ENCODE results near the gene PIEZO2.

The PIEZO2 gene

GRCh38 chr18:10838553-10838952 lies 310.8 kb downstream of the PIEZO2 start:
- H3F3A ChIP-seq (ENCODE audit: control insufficient read depth, insufficient read depth), result no peaks in the 10 kb centered on the region
- TF ChIP-seq, protein P1, sequence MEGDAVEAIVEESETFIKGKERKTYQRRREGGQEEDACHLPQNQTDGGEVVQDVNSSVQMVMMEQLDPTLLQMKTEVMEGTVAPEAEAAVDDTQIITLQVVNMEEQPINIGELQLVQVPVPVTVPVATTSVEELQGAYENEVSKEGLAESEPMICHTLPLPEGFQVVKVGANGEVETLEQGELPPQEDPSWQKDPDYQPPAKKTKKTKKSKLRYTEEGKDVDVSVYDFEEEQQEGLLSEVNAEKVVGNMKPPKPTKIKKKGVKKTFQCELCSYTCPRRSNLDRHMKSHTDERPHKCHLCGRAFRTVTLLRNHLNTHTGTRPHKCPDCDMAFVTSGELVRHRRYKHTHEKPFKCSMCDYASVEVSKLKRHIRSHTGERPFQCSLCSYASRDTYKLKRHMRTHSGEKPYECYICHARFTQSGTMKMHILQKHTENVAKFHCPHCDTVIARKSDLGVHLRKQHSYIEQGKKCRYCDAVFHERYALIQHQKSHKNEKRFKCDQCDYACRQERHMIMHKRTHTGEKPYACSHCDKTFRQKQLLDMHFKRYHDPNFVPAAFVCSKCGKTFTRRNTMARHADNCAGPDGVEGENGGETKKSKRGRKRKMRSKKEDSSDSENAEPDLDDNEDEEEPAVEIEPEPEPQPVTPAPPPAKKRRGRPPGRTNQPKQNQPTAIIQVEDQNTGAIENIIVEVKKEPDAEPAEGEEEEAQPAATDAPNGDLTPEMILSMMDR (IDR thresholded peaks at IDR 0.05; ENCODE audit: low read depth, low read length, poor library complexity, severe bottlenecking), result no peak
- TF ChIP-seq EZH2phosphoT487 (IDR thresholded peaks at IDR 0.05; ENCODE audit: borderline replicate concordance, low read length), result no peak
- H3K9me2 ChIP-seq (replicated peaks; ENCODE audit: control insufficient read depth, low read length), result no peaks in the 10 kb centered on the region
- H3K4me1 ChIP-seq (ENCODE audit: control insufficient read depth, low read length), result no peaks in the 10 kb centered on the region
- no peak overlapping the region for H3K4me3 ChIP-seq (ENCODE audit: low read length)
- no peak overlapping the region for H3K27ac ChIP-seq (ENCODE audit: low read depth, low read length)
- no peaks in the 10 kb centered on the region for H4K20me1 ChIP-seq (ENCODE audit: control insufficient read depth, insufficient read depth, low read depth, low read length)
- H3K36me3 ChIP-seq (ENCODE audit: control insufficient read depth, low read length), result no peaks in the 10 kb centered on the region
- no peak overlapping the region for H3K4me2 ChIP-seq (ENCODE audit: low read length)
- no peaks in the 10 kb centered on the region for H3K9me3 ChIP-seq (ENCODE audit: control insufficient read depth, insufficient read depth, low read length)
- H3K79me2 ChIP-seq (ENCODE audit: control insufficient read depth, low read length), result no peaks in the 10 kb centered on the region
- H3K27me3 ChIP-seq (ENCODE audit: control insufficient read depth, low read length), result no peaks in the 10 kb centered on the region

- Histone ChIP-seq H3K9me3 (ENCODE audit: control insufficient read depth, insufficient read depth, low read length) (no peaks in the 10 kb centered on the region; the same call in 1 of the 2 replicates), H3K79me2 (ENCODE audit: control insufficient read depth, low read length) (no peaks in the 10 kb centered on the region), H3K27ac (ENCODE audit: low read depth, low read length) (no peak overlapping the region), H4K20me1 (ENCODE audit: control insufficient read depth, insufficient read depth, low read depth, low read length) (no peaks in the 10 kb centered on the region), H3K4me2 (ENCODE audit: low read length) (no peak overlapping the region), H3K36me3 (ENCODE audit: control insufficient read depth, low read length) (no peaks in the 10 kb centered on the region), H3K9me2 (replicated peaks; ENCODE audit: control insufficient read depth, low read length) (no peaks in the 10 kb centered on the region), H3F3A (ENCODE audit: control insufficient read depth, insufficient read depth) (no peaks in the 10 kb centered on the region), H3K4me1 (ENCODE audit: control insufficient read depth, low read length) (no peaks in the 10 kb centered on the region), H3K4me3 (ENCODE audit: low read length) (no peak overlapping the region), H3K27me3 (ENCODE audit: control insufficient read depth, low read length) (no peaks in the 10 kb centered on the region)
- TF ChIP-seq, protein P1 (IDR thresholded peaks at IDR 0.05; ENCODE audit: low read depth, low read length, poor library complexity, severe bottlenecking), result no peak
- TF ChIP-seq EZH2phosphoT487 (IDR thresholded peaks at IDR 0.05; ENCODE audit: borderline replicate concordance, low read length), result no peak
Observed at GRCh38 chr18:10834128-10834815, 315.1 kb downstream of the PIEZO2 start.

DNA sequence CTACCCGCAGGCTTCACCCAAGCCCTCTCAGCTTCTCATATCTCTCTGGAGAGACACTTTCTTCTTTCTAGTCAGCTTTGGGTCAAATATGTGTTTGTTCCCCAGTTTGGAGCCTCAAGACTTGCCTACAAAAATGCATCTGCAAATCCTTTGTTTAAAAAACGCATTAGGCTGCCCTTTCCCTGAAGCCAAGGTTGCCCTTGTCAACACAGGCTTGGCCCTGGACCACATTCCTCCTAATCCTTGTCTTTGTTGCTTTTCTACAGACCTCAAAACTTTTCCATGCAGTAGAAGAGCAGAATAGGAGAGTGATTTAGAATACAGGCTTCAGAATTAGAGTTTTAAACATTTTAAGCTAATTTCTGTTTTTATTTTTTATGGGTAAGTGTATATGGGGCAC lies 315.7 kb downstream of the PIEZO2 start:
- Histone ChIP-seq H3K4me2 (ENCODE audit: low read length) (no peak overlapping the region), H3K9me2 (replicated peaks; ENCODE audit: control insufficient read depth, low read length) (no peaks in the 10 kb centered on the region), H3K27me3 (ENCODE audit: control insufficient read depth, low read length) (no peaks in the 10 kb centered on the region), H3K27ac (ENCODE audit: low read depth, low read length) (no peak overlapping the region), H3K4me3 (ENCODE audit: low read length) (no peak overlapping the region), H3K79me2 (ENCODE audit: control insufficient read depth, low read length) (no peaks in the 10 kb centered on the region), H3K4me1 (ENCODE audit: control insufficient read depth, low read length) (no peaks in the 10 kb centered on the region), H3K9me3 (ENCODE audit: control insufficient read depth, insufficient read depth, low read length) (no peaks in the 10 kb centered on the region; the same call in 1 of the 2 replicates), H4K20me1 (ENCODE audit: control insufficient read depth, insufficient read depth, low read depth, low read length) (no peaks in the 10 kb centered on the region), H3K36me3 (ENCODE audit: control insufficient read depth, low read length) (no peaks in the 10 kb centered on the region), H3F3A (ENCODE audit: control insufficient read depth, insufficient read depth) (no peaks in the 10 kb centered on the region)
- TF ChIP-seq EZH2phosphoT487 (IDR thresholded peaks at IDR 0.05; ENCODE audit: borderline replicate concordance, low read length), result no peak
- TF ChIP-seq, protein P1 (IDR thresholded peaks at IDR 0.05; ENCODE audit: low read depth, low read length, poor library complexity, severe bottlenecking), result no peak

Data from DOHH2 (cell line).